Skeletal muscle satellite cell (primary cell): Measurements from ENCODE around the gene ATG14.
"Not testable (repeated sequence)": the region's sequence is repeated elsewhere in the genome, so short reads cannot be mapped to it uniquely, and the experiment has no call there.

Experiments used
- H3K27me3 ChIP-seq: 2 replicates; pipeline ENCODE4 v1.7.0; 2013; ENCODE audit warnings: low read length; ENCODE audit not compliant: control insufficient read depth, insufficient read depth
- H3K36me3 ChIP-seq: 2 replicates; pipeline ENCODE4 v1.7.0; 2013; ENCODE audit warnings: mild to moderate bottlenecking, control low read depth, low read length; ENCODE audit not compliant: insufficient read depth
- H3K4me1 ChIP-seq: 2 replicates; pipeline ENCODE4 v1.7.0; 2013; ENCODE audit warnings: low read length; ENCODE audit not compliant: control insufficient read depth, insufficient read depth
- H3K4me2 ChIP-seq: 2 replicates; pipeline ENCODE4 v1.7.0; 2013; ENCODE audit warnings: mild to moderate bottlenecking, low read length
- H3K4me3 ChIP-seq: 2 replicates; pipeline ENCODE4 v1.7.0; 2013; ENCODE audit warnings: low read length
- H3K9ac ChIP-seq: 2 replicates; pipeline ENCODE4 v1.7.0; 2013; ENCODE audit warnings: mild to moderate bottlenecking, low read depth, low read length, moderate library complexity
- H3K9me3 ChIP-seq: replicated peaks from 2 replicates; pipeline ENCODE4 v1.7.0; 2013; ENCODE audit warnings: mild to moderate bottlenecking, control low read depth, low read length

Gene ATG14

GRCh38 chr14:55430024-55430690 is 18.5 kb upstream of the ATG14 start:
- Histone ChIP-seq H3K9ac (no peak overlapping the region), H3K4me1 (no peaks in the 10 kb centered on the region), H3K4me3 (no peak overlapping the region), H3K4me2 (no peak overlapping the region), H3K27me3 (peaks cover 22% of the 10 kb centered on the region), H3K36me3 (no peaks in the 10 kb centered on the region), H3K9me3 (no peaks in the 10 kb centered on the region)

GRCh38 chr14:55427439-55427838 is 15.8 kb upstream of the ATG14 start:
- Histone ChIP-seq H3K9ac (no peak overlapping the region), H3K27me3 (peaks cover 31% of the 10 kb centered on the region), H3K9me3 (no peaks in the 10 kb centered on the region), H3K4me1 (no peaks in the 10 kb centered on the region), H3K4me2 (no peak overlapping the region), H3K36me3 (no peaks in the 10 kb centered on the region), H3K4me3 (no peak overlapping the region)

GRCh38 chr14:55426891-55427290 is 15.3 kb upstream of the ATG14 start:
- Histone ChIP-seq H3K4me1 (no peaks in the 10 kb centered on the region), H3K4me3 (no peak overlapping the region), H3K36me3 (no peaks in the 10 kb centered on the region), H3K27me3 (peaks cover 31% of the 10 kb centered on the region), H3K4me2 (no peak overlapping the region), H3K9ac (no peak overlapping the region), H3K9me3 (no peaks in the 10 kb centered on the region)

GRCh38 chr14:55425091-55425490 is 13.5 kb upstream of the ATG14 start:
- no peaks in the 10 kb centered on the region for H3K4me1 ChIP-seq
- no peaks in the 10 kb centered on the region for H3K36me3 ChIP-seq
- H3K4me3 ChIP-seq, result no peak overlapping the region
- H3K9me3 ChIP-seq, result no peaks in the 10 kb centered on the region
- H3K4me2 ChIP-seq, result no peak overlapping the region
- no peak overlapping the region for H3K9ac ChIP-seq
- H3K27me3 ChIP-seq, result peaks cover 23% of the 10 kb centered on the region

DNA sequence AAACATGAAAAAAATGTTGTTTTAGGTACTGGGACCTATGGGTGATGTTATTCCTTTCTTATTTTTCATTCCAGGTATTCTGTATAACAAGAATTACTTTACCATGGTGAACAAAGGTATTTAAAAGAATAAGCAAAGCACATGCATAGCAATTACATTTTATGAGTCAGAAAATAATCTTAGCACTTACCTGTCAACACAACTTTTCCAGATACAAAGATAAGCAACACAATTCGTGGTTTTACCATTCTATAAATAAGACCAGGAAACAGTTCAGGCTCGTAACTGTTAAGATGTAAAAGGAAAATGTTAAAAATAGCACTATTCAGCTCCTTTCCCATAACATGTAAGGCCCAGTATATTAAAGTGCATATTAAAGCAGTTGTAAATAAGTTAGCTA is 12.3 kb upstream of the ATG14 start:
- H3K36me3 ChIP-seq, result no peaks in the 10 kb centered on the region
- H3K4me2 ChIP-seq, result no peak overlapping the region
- no peak overlapping the region for H3K9ac ChIP-seq
- H3K9me3 ChIP-seq, result no peaks in the 10 kb centered on the region
- H3K4me3 ChIP-seq, result no peak overlapping the region
- H3K4me1 ChIP-seq, result no peaks in the 10 kb centered on the region
- H3K27me3 ChIP-seq, result peaks cover 23% of the 10 kb centered on the region

GRCh38 chr14:55422338-55422737 is 10.7 kb upstream of the ATG14 start:
- H3K4me1 ChIP-seq, H3K36me3 ChIP-seq, H3K4me2 ChIP-seq, H3K9ac ChIP-seq, H3K9me3 ChIP-seq, H3K4me3 ChIP-seq: not testable (repeated sequence)
- H3K27me3 ChIP-seq, result peaks cover 23% of the 10 kb centered on the region

GRCh38 chr14:55419663-55420062 is 8.0 kb upstream of the ATG14 start:
- no peaks in the 10 kb centered on the region for H3K9me3 ChIP-seq
- H3K36me3 ChIP-seq, result no peaks in the 10 kb centered on the region
- H3K4me2 ChIP-seq, result no peak overlapping the region

DNA sequence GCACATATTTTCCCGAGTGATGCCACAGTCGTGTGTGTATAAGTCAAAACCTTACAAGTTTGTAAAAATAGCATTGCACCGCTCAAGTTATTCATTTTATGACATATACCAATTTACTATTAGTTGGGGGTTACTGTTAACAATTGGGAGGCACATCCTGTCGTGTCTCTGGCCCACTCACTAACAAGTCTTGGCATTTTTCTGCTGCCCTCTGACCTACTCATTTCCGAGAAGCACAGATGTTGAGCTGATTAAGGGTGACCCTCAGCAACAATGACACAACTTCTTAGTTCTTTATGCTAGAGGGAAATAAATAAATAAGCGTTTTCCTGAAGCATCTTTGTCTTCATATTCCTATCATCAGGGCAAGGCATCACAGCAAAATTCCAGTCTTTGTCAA is 6.8 kb upstream of the ATG14 start:
- no peak overlapping the region for H3K4me2 ChIP-seq
- H3K9ac ChIP-seq, result no peak overlapping the region
- H3K4me1 ChIP-seq, result no peaks in the 10 kb centered on the region
- peaks cover 16% of the 10 kb centered on the region for H3K27me3 ChIP-seq
- no peaks in the 10 kb centered on the region for H3K36me3 ChIP-seq
- H3K9me3 ChIP-seq, result no peaks in the 10 kb centered on the region
- H3K4me3 ChIP-seq, result no peak overlapping the region

More at GRCh38 chr14:55419663-55420062, 8.0 kb upstream of the ATG14 start:
- peaks cover 22% of the 10 kb centered on the region for H3K27me3 ChIP-seq
- no peaks in the 10 kb centered on the region for H3K4me1 ChIP-seq
- H3K4me3 ChIP-seq, result no peak overlapping the region
- H3K9ac ChIP-seq, result no peak overlapping the region

DNA sequence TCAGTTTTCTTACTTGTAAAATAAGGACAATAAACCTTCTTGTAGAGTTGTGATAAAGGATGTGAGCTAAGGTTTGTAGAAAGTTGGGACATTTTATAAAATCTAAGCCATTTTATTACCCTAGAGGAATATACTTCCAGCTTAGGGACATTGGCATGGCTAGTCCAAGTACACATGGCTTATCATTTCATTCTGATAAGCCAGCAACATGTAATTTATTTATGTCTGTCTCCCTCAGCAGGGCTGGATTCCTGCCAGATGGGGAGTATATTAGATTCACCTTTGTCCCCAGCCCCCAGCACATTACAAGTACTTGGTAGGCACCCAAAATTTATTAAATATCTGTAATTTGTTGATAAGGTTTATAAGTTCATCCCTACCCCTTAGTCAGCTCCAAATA is 6.3 kb upstream of the ATG14 start:
- no peak overlapping the region for H3K9ac ChIP-seq
- no peak overlapping the region for H3K4me3 ChIP-seq

DNA sequence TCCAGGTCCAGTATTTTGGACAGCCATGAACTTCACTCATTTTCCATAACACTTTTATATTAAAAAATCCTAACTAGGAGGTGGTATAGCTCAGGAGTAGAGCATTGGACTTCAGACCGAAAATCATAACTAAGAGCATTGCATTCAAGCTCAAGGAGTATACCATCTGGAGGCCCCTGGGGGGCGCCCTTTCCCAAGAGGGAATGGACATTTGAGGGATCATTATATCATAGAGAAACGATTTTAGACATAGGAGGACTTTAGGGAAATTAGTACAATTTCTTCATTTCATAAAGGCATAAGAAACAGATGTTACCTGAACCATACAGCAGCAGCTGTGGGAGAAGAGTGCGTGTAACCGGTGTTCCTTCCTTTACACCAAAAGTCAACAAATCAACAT is 5.2 kb upstream of the ATG14 start:
- Histone ChIP-seq H3K36me3 (no peaks in the 10 kb centered on the region), H3K9ac (no peak overlapping the region), H3K27me3 (peaks cover 12% of the 10 kb centered on the region), H3K4me1 (peaks cover 8% of the 10 kb centered on the region), H3K4me2 (no peak overlapping the region), H3K9me3 (no peaks in the 10 kb centered on the region), H3K4me3 (no peak overlapping the region)

More for the DNA sequence above, 6.3 kb upstream of the ATG14 start:
- Histone ChIP-seq H3K4me2 (no peak overlapping the region), H3K4me1 (no peaks in the 10 kb centered on the region), H3K9me3 (no peaks in the 10 kb centered on the region), H3K27me3 (peaks cover 12% of the 10 kb centered on the region), H3K36me3 (no peaks in the 10 kb centered on the region)

GRCh38 chr14:55414551-55414950 is 2.9 kb upstream of the ATG14 start:
- H3K27me3 ChIP-seq, result peaks cover 12% of the 10 kb centered on the region
- H3K9me3 ChIP-seq, result no peaks in the 10 kb centered on the region

DNA sequence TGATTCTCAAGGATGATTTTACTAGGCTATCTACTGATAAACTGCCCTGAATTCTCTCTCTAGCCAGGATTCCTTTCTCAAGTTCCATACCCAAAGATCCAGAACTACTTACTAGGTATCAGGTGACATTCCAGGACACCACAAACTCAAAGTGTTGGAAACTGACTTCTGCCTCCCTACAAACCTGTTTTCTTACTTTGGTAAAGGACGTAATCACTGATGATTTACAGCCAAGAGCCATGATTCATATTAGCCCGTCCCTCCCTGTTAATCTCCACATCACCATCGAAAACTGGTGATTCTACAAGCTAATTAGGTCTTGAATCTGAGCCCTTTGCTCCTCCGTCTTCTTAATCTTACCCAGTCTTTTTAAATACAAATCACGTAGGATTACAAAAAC is 1.0 kb upstream of the ATG14 start:
- Histone ChIP-seq H3K4me3 (peak overlapping the region; percentile 11), H3K9ac (no peak overlapping the region), H3K4me2 (peak overlapping the region; percentile 84), H3K27me3 (peaks cover 12% of the 10 kb centered on the region), H3K4me1 (peaks cover 21% of the 10 kb centered on the region), H3K36me3 (no peaks in the 10 kb centered on the region), H3K9me3 (no peaks in the 10 kb centered on the region)

More at GRCh38 chr14:55414551-55414950, 2.9 kb upstream of the ATG14 start:
- H3K4me3 ChIP-seq, result no peak overlapping the region
- no peak overlapping the region for H3K9ac ChIP-seq
- no peak overlapping the region for H3K4me2 ChIP-seq
- H3K36me3 ChIP-seq, result no peaks in the 10 kb centered on the region
- H3K4me1 ChIP-seq, result peaks cover 16% of the 10 kb centered on the region
